Measurements from ENCODE around the gene NTNG1.
"Not testable (repeated sequence)": the region's sequence is repeated elsewhere in the genome, so short reads cannot be mapped to it uniquely, and the experiment has no call there.

NTNG1 gene

GRCh38 chr1:107140703-107141490 is at the start of gene NTNG1:
Gene NTNG1 (plus strand): TSS chr1:107141039.
- H3K4me3 ChIP-seq (replicated peaks; ENCODE audit: low read depth, low read length), result peak within 1 kb of the TSS; percentile 34
- no peak for TF ChIP-seq CTCF (IDR thresholded peaks at IDR 0.05; ENCODE audit: low read depth, low read length, missing control alignments)
- no peak for DNase-seq (ENCODE audit: extremely low read depth, low read depth)

- TF ChIP-seq CTCF (IDR thresholded peaks at IDR 0.05; ENCODE audit: low read depth, low read length, missing control alignments), result no peak
- DNase-seq (ENCODE audit: extremely low read depth, low read depth), result no peak
- no peak overlapping the region for H3K4me3 ChIP-seq (replicated peaks; ENCODE audit: low read depth, low read length)
Observed at GRCh38 chr1:107091418-107091817, 49.4 kb upstream of the NTNG1 start.

- DNase-seq (ENCODE audit: extremely low read depth, low read depth); H3K4me3 ChIP-seq (replicated peaks; ENCODE audit: low read depth, low read length): not testable (repeated sequence)
Observed at GRCh38 chr1:107093395-107093794, 47.4 kb upstream of the NTNG1 start.

- TF ChIP-seq CTCF (IDR thresholded peaks at IDR 0.05; ENCODE audit: low read depth, low read length, missing control alignments), result no peak
- no peak for DNase-seq (ENCODE audit: extremely low read depth, low read depth)
Observed at GRCh38 chr1:107095647-107096046, 45.2 kb upstream of the NTNG1 start.

GRCh38 chr1:107096690-107097089 is 44.1 kb upstream of the NTNG1 start:
- no peak for DNase-seq (ENCODE audit: extremely low read depth, low read depth)

More at GRCh38 chr1:107095647-107096046, 45.2 kb upstream of the NTNG1 start:
- H3K4me3 ChIP-seq (replicated peaks; ENCODE audit: low read depth, low read length), result no peak overlapping the region

GRCh38 chr1:107098961-107099360 is 41.9 kb upstream of the NTNG1 start:
- TF ChIP-seq CTCF (IDR thresholded peaks at IDR 0.05; ENCODE audit: low read depth, low read length, missing control alignments), result no peak
- no peak overlapping the region for H3K4me3 ChIP-seq (replicated peaks; ENCODE audit: low read depth, low read length)
- DNase-seq (ENCODE audit: extremely low read depth, low read depth), result no peak

More at GRCh38 chr1:107096690-107097089, 44.1 kb upstream of the NTNG1 start:
- H3K4me3 ChIP-seq (replicated peaks; ENCODE audit: low read depth, low read length), result no peak overlapping the region
- TF ChIP-seq CTCF (IDR thresholded peaks at IDR 0.05; ENCODE audit: low read depth, low read length, missing control alignments), result no peak

- DNase-seq (ENCODE audit: extremely low read depth, low read depth), result no peak
- TF ChIP-seq CTCF (IDR thresholded peaks at IDR 0.05; ENCODE audit: low read depth, low read length, missing control alignments), result no peak
Observed at GRCh38 chr1:107100331-107100984, 40.4 kb upstream of the NTNG1 start.

More at GRCh38 chr1:107100331-107100984, 40.4 kb upstream of the NTNG1 start:
- no peak overlapping the region for H3K4me3 ChIP-seq (replicated peaks; ENCODE audit: low read depth, low read length)
